Activated CD4-positive, alpha-beta T cell treated with anti-CD3 and anti-CD28 coated beads, Interleukin-2, amount 10 ng/mL, durations not matched to agents 7 days and 5 days (primary cell): ENCODE results near the gene STRN4. TPM values are rescaled to one million over a fixed set of nuclear protein-coding genes. Genes with fewer than 3 reads are reported as not detected.

Source experiments
- microRNA-seq: library from miRNA; unstranded; fragments of <30 nt; microRNA quantifications from one replicate; pipeline ENCODE4 v1.2.0, GENCODE V29; 2021; ENCODE audit warnings: borderline microRNAs expressed, borderline replicate concordance
- total RNA-seq, 2 experiments: library from RNA; stranded (reverse); gene quantifications; one replicate each; pipeline ENCODE4 v1.2.3, GENCODE V29; 2021

Gene STRN4
- total RNA-seq, 2 experiments from 2014 or later = 77.9 to 86.4 TPM

Small RNAs within 50 kb of the gene (microRNA-seq; reads per million reads assigned to microRNA genes)
- gene MIR320E = 0.84 reads per million

Other genes starting within 250 kb of the STRN4 start
- gene CALM3, start 145.1 kb downstream of the STRN4 start, total RNA-seq = 100 to 1,000 TPM; 700 to 784 TPM
- gene PTGIR, start 121.4 kb downstream of the STRN4 start, total RNA-seq = 10 to 100 TPM; 14.0 to 14.7 TPM
- not detected for gene GNG8, start 110.2 kb downstream of the STRN4 start, total RNA-seq
- gene DACT3, start 85.3 kb downstream of the STRN4 start, total RNA-seq = under 1 TPM; 0.31 to 0.42 TPM
- gene PRKD2, start 29.3 kb downstream of the STRN4 start, total RNA-seq = 100 to 1,000 TPM; 175 to 178 TPM
- 10 to 100 TPM; 16.9 to 20.5 TPM for gene FKRP, start 393 bp downstream of the STRN4 start, total RNA-seq
- 100 to 1,000 TPM; 104 to 108 TPM for gene SLC1A5, start 42.1 kb upstream of the STRN4 start, total RNA-seq
- 100 to 1,000 TPM; 130 to 136 TPM for gene AP2S1, start 104.4 kb upstream of the STRN4 start, total RNA-seq
- 10 to 100 TPM; 24.7 to 25.5 TPM for gene ARHGAP35, start 114.5 kb upstream of the STRN4 start, total RNA-seq